GM12865 (cell line): ENCODE measurements around the gene MMAB.

Experiments
- DNase-seq: peaks from one replicate; pipeline ENCODE4 v3.0.0; 2010; ENCODE audit warnings: low read depth
- H3K4me3 ChIP-seq: 2 replicates; pipeline ENCODE4 v1.5.1; 2011; ENCODE audit warnings: mild to moderate bottlenecking, low read depth, low read length, control low read depth
- CTCF ChIP-seq: IDR thresholded peaks from 2 replicates; pipeline ENCODE4 v1.5.1; 2011; ENCODE audit warnings: low read length, control low read depth, low read depth, inconsistent platforms; ENCODE audit not compliant: insufficient read depth; ENCODE audit errors: missing control alignments

The MMAB gene

GRCh38 chr12:109573914-109574244 lies 575 bp upstream of the MMAB start:
- H3K4me3 ChIP-seq, result peak overlapping the region; percentile 89
- no peak for TF ChIP-seq CTCF
- no peak for DNase-seq

GRCh38 chr12:109572506-109572845 lies 828 bp downstream of the MMAB start:
- TF ChIP-seq CTCF, result no peak
- DNase-seq, result no peak
- peak overlapping the region; percentile 49 for H3K4me3 ChIP-seq

- peak overlapping the region; percentile 49; the same call in 1 of the 2 replicates for H3K4me3 ChIP-seq
- DNase-seq, result no peak
- no peak for TF ChIP-seq CTCF
Observed at GRCh38 chr12:109571773-109572505, 1.4 kb downstream of the MMAB start.

- no peak overlapping the region for H3K4me3 ChIP-seq
- no peak for DNase-seq
- no peak for TF ChIP-seq CTCF
Observed at GRCh38 chr12:109568486-109568885, 4.8 kb downstream of the MMAB start.

GRCh38 chr12:109567967-109568366 lies 5.3 kb downstream of the MMAB start:
- no peak overlapping the region for H3K4me3 ChIP-seq
- no peak for TF ChIP-seq CTCF
- DNase-seq, result no peak

GRCh38 chr12:109567296-109567695 lies 6.0 kb downstream of the MMAB start:
- TF ChIP-seq CTCF, result no peak
- H3K4me3 ChIP-seq, result no peak overlapping the region
- no peak for DNase-seq

GRCh38 chr12:109566424-109566823 lies 6.9 kb downstream of the MMAB start:
- H3K4me3 ChIP-seq, result no peak overlapping the region
- DNase-seq, result no peak
- TF ChIP-seq CTCF, result no peak
